Measurements from ENCODE around the gene THG1L. TPM values are rescaled to one million over a fixed set of nuclear protein-coding genes. Genes with fewer than 3 reads are reported as not detected.
"Not testable (repeated sequence)": the region's sequence is repeated elsewhere in the genome, so short reads cannot be mapped to it uniquely, and the experiment has no call there.

The THG1L gene
- total RNA-seq (10 to 100 TPM; 31.0 to 34.6 TPM), polyA plus RNA-seq (4.6 TPM)

DNA sequence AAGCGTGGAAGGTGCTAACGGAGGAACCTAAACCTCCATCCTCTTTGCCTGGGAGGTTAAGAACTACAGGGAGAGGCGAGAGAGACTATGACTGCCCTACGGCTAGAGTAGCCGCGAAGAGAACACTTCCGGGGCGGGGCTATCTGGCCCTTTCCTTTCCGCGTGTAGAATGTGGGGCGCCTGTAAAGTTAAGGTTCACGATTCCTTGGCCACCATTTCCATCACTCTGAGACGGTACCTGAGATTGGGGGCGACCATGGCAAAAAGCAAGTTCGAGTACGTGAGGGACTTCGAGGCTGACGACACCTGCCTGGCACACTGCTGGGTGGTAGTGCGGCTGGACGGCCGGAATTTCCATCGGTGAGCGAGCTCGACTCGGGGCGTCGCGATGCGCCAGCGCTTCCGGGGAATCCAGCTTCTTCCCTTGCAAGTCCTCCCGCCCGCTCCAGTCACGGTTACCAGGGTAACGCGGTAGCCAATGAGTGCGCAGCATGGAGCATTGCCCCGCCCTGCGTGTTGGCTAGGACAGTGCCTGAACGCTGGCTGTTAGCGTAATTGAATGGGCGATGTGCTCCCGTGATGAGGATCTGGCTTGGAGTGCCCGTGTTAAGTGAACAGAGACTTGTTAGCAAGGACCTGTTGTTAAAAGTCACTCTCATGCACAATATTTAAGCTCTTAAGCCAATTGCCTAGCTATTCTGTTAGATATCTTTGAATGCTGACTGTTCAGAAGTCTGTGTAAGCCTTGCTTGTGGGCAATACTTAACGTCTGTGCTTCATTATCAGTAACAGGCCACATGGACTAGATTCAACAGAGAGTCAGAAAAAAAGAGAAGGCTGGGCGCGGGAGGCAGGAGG is at the start of gene THG1L:
TSS of gene THG1L (plus strand) at position 149 of the 858 bp plus-strand sequence. CDS start at position 170, 21 bp downstream.
- H3K9me3 Mint-ChIP-seq, result no peaks in the 10 kb centered on the region
- Histone ChIP-seq H3K4me3 (ENCODE audit: low read length) (peak within 1 kb of the TSS; percentile 100), H3K4me1 (ENCODE audit: insufficient read depth, low read length) (peaks cover 8% of the 10 kb centered on the region), H3K27ac (ENCODE audit: low read depth, low read length) (peak within 1 kb of the TSS; percentile 88), H3K9me3 (ENCODE audit: low read length) (no peaks in the 10 kb centered on the region), H3K36me3 (ENCODE audit: insufficient read depth, low read length) (no peaks in the 10 kb centered on the region), H3K27me3 (ENCODE audit: insufficient read depth, low read length, poor library complexity, severe bottlenecking) (no peaks in the 10 kb centered on the region)
- H3K36me3 Mint-ChIP-seq, result peaks cover 0 to 28% (median 6%) of the 10 kb centered on the region in 3 donors
- peaks cover 0 to 1% of the 10 kb centered on the region in 2 donors for H3K27me3 Mint-ChIP-seq
- CTCF ChIA-PET, result interaction anchor here (1.3 to 5.3 kb wide), 6 partner anchors 11 to 589 kb away, joined by 3 to 51 read pairs (median 4); partner anchors contain the start of genes LSM11 and MED7
- peak within 1 kb of the TSS; percentile 90 to 98 (median 94) for H3K4me3 Mint-ChIP-seq
- DNase-seq, result peak; percentile 93 to 99 (median 97)
- peak within 1 kb of the TSS; percentile 85 to 97 (median 96) for H3K27ac Mint-ChIP-seq
- H3K4me1 Mint-ChIP-seq, result peaks cover 17 to 28% (median 21%) of the 10 kb centered on the region in 3 donors
- POLR2A ChIA-PET, result interaction anchor here (0.6 to 1.0 kb wide), 3 partner anchors 12 to 127 kb away, joined by 3 to 5 read pairs (median 3); no protein-coding TSS in a partner anchor

DNA sequence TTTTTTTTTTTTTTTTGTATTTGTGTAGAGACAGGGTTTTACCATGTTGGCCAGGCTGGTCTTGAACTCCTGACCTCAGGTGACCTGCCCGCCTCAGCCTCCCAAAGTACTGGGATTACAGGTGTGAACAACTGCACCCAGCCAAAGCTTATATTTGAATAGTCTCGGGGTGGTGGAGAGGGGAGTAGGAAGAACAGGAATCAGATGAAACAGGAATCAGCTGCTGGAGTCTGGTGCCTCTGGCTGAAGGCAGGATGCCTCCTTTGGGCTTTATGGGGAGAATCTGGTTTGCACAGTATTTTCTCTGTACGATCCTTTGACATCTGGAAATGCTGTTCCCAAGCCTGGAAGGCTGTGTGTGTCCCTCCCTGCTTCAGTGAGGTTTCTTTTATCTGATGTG is 49.0 kb upstream of the THG1L start:
- Mint-ChIP-seq H3K27ac (no peak overlapping the region), H3K36me3 (no peaks in the 10 kb centered on the region), H3K27me3 (peaks cover 0 to 4% of the 10 kb centered on the region in 2 donors)

DNA sequence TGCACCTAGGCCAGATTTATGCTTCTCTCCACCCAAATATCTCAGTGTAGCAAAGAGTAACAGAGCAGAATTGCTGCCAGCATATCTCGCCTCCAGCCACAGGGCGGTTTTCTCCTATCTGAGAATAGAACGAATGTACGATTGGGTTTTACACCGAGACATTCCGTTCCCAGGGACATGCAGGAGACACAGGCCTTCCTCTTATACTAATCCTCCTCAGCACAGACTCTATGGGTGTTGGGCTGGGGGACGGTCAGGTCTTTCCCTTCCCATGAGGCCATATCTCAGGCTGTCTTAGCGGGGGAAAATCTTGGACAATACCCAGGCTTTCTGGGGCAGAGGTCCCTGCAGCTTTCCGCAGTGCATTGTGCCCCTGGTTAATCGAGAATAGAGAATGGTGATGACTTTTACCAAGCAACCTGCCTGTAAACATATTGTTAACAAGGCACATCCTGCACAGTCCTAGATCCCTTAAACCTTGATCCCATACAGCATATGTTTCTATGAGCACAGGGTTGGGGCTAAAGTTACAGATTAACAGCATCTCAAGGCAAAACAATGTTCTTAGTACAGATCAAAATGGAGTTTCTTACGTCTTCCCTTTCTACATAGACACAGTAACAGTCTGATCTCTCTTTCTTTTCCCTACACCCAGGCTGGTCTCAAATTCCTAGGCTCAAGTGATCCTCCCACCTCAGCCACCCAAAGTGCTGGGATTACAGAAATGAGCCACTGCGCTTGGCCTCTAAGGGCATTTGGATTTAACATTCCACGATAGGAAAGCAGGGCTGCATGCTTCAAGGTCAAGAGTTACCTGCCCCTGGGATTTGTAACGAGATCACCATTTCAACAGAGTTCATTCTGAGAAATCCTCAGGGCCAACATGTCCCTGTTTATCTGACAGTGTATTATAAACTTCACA is 44.7 kb upstream of the THG1L start:
- H3K4me3 Mint-ChIP-seq; H3K27ac Mint-ChIP-seq; DNase-seq; CTCF ChIA-PET; H3K36me3 ChIP-seq (ENCODE audit: insufficient read depth, low read length); H3K4me1 Mint-ChIP-seq; H3K36me3 Mint-ChIP-seq; POLR2A ChIA-PET; H3K27ac ChIP-seq (ENCODE audit: low read depth, low read length); H3K27me3 ChIP-seq (ENCODE audit: insufficient read depth, low read length, poor library complexity, severe bottlenecking); H3K9me3 ChIP-seq (ENCODE audit: low read length); H3K4me1 ChIP-seq (ENCODE audit: insufficient read depth, low read length); H3K4me3 ChIP-seq (ENCODE audit: low read length); H3K27me3 Mint-ChIP-seq; H3K9me3 Mint-ChIP-seq: not testable (repeated sequence)

More for the DNA sequence above, 49.0 kb upstream of the THG1L start:
- no peak for DNase-seq
- no peaks in the 10 kb centered on the region for H3K4me1 Mint-ChIP-seq
- no peaks in the 10 kb centered on the region for H3K4me1 ChIP-seq (ENCODE audit: insufficient read depth, low read length)
- no peak overlapping the region for H3K4me3 ChIP-seq (ENCODE audit: low read length)
- no peaks in the 10 kb centered on the region for H3K36me3 ChIP-seq (ENCODE audit: insufficient read depth, low read length)
- H3K27me3 ChIP-seq (ENCODE audit: insufficient read depth, low read length, poor library complexity, severe bottlenecking), result no peaks in the 10 kb centered on the region
- CTCF ChIA-PET, result interaction anchor here (0.6 to 0.7 kb wide), 2 partner anchors 198 to 242 kb away, joined by 3 to 4 read pairs; no protein-coding TSS in a partner anchor
- no peak overlapping the region for H3K4me3 Mint-ChIP-seq
- no peaks in the 10 kb centered on the region for H3K9me3 ChIP-seq (ENCODE audit: low read length)
- POLR2A ChIA-PET, result interaction anchor here (0.6 kb wide), 1 partner anchor 210 kb away, joined by 3 read pairs; no protein-coding TSS in a partner anchor
- H3K27ac ChIP-seq (ENCODE audit: low read depth, low read length), result no peak overlapping the region
- H3K9me3 Mint-ChIP-seq, result no peaks in the 10 kb centered on the region

DNA sequence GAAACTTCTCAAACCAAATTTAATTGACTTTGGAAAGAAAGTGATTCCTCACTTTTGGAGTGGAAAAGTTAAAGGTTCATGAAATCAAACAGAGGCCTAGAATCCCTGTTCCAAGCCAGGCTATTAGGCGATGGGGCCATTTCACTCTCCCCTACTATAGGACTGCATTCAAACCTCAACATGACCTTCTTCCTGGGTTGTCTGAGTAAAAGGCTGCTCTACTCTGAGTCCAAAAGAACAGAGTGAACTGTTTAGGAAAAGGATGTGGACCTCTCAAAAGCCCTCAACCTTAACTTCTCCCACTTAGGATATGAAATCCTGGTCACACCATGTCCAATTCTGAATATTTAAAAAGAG is 44.0 kb upstream of the THG1L start:
- no peaks in the 10 kb centered on the region for H3K36me3 ChIP-seq (ENCODE audit: insufficient read depth, low read length)
- peaks cover 2 to 5% of the 10 kb centered on the region in 2 donors for H3K27me3 Mint-ChIP-seq
- no peaks in the 10 kb centered on the region for H3K4me1 Mint-ChIP-seq
- H3K4me1 ChIP-seq (ENCODE audit: insufficient read depth, low read length), result no peaks in the 10 kb centered on the region
- no peaks in the 10 kb centered on the region for H3K9me3 Mint-ChIP-seq
- CTCF ChIA-PET, result no interaction called here
- POLR2A ChIA-PET, result no interaction called here
- no peak overlapping the region for H3K27ac ChIP-seq (ENCODE audit: low read depth, low read length)
- no peak overlapping the region for H3K4me3 Mint-ChIP-seq
- no peaks in the 10 kb centered on the region for H3K9me3 ChIP-seq (ENCODE audit: low read length)
- no peaks in the 10 kb centered on the region for H3K36me3 Mint-ChIP-seq
- no peaks in the 10 kb centered on the region for H3K27me3 ChIP-seq (ENCODE audit: insufficient read depth, low read length, poor library complexity, severe bottlenecking)
- no peak overlapping the region for H3K4me3 ChIP-seq (ENCODE audit: low read length)
- no peak for DNase-seq
- H3K27ac Mint-ChIP-seq, result peak overlapping the region in 1 of 8 donors; percentile 58

DNA sequence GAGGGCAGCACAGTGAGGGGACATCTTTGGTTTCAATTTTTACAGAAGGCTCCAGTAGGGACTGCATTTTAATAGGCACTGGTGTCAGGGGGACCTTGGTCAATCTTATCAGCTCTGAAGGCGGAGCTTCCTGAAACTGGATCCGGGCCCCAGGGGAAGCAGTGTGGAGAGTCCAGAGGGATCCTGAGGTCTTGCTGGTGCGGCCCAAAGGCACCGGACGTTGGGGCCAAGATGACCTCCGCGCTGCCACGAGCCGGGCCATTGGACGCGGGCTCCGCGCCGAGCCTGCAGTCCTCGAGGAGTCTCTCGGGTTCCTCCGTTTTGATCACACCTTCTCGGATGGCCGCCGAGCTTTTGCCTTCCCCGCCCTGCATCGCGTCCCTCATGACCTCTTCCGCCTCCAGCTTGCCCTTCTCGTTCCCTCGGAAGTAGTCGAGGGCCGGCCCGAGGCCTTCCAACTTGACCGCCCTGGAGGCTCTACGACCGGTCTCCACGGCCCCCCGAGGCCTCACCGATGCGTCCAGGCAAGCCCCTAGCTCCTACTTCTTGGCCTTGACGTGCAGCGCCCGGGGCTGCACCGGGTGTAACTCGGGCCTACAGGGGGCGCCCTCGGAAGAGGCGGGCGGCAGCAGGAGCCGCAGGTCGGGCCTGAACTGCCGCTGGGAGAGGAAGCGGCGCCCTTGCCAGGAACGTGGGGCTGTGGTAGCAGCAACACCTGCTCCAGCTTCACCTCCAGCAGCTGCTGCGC is 41.1 kb upstream of the THG1L start:
- Mint-ChIP-seq H3K9me3 (no peaks in the 10 kb centered on the region), H3K36me3 (no peaks in the 10 kb centered on the region), H3K27ac (no peak overlapping the region), H3K4me3 (peak overlapping the region in 1 of 7 donors; percentile 59), H3K27me3 (peaks cover 0 to 7% of the 10 kb centered on the region in 2 donors), H3K4me1 (no peaks in the 10 kb centered on the region)
- no peaks in the 10 kb centered on the region for H3K9me3 ChIP-seq (ENCODE audit: low read length)
- no peaks in the 10 kb centered on the region for H3K36me3 ChIP-seq (ENCODE audit: insufficient read depth, low read length)
- H3K4me1 ChIP-seq (ENCODE audit: insufficient read depth, low read length), result no peaks in the 10 kb centered on the region
- H3K27ac ChIP-seq (ENCODE audit: low read depth, low read length), result no peak overlapping the region
- DNase-seq, result peak in 3 of 5 donors; percentile 7 to 49 (median 17)
- H3K27me3 ChIP-seq (ENCODE audit: insufficient read depth, low read length, poor library complexity, severe bottlenecking), result no peaks in the 10 kb centered on the region
- ChIA-PET CTCF (interaction anchor here (1.1 to 1.6 kb wide), 3 partner anchors 19 to 53 kb away, joined by 3 to 5 read pairs (median 3); partner anchors contain the start of gene LSM11), POLR2A (no interaction called here)
- no peak overlapping the region for H3K4me3 ChIP-seq (ENCODE audit: low read length)

DNA sequence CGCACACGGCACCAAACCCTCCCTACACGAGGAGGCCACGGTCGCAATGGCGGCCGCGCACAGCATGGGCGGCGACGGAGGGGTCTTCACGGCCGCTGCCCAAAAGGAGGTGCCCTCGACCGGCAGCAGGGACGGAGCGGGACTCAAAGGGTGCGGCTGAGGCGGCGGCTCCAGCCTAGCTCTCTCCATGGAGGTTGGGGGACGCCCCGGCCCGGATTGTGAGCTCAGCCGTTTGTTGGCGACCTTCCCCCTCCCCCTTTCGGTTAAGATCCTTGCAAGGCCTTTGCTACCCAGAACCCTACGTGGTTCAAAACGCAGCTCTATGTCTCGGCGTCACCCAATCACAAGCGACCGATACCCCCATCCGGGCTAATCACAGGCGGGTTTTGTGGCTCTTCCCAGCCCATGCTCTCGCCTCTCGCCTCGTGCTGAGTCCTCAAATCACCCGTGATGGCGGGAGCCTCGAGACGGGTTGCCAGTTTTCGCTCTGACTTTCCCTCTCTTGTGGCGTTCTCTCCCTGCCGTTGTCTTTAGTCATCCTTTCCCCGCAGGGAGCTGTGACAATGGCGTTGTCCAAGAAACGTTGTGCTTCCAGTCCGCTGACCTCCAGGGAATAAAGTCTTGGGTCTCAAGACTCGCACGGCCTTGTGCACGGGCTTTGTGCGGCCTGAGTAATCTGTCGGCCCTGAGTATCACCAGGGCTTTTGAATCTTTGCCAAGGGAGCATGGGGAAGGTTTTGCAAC is 40.4 kb upstream of the THG1L start:
- no peak overlapping the region for H3K4me3 ChIP-seq (ENCODE audit: low read length)
- CTCF ChIA-PET, result interaction anchor here (1.1 to 1.6 kb wide), 2 partner anchors 20 to 40 kb away, joined by 3 read pairs; no protein-coding TSS in a partner anchor
- POLR2A ChIA-PET, result no interaction called here
- Mint-ChIP-seq H3K4me1 (no peaks in the 10 kb centered on the region), H3K27ac (no peak overlapping the region), H3K9me3 (no peaks in the 10 kb centered on the region), H3K4me3 (peak overlapping the region in 1 of 7 donors; percentile 59), H3K27me3 (peaks cover 0 to 10% of the 10 kb centered on the region in 2 donors), H3K36me3 (no peaks in the 10 kb centered on the region)
- H3K27me3 ChIP-seq (ENCODE audit: insufficient read depth, low read length, poor library complexity, severe bottlenecking), result no peaks in the 10 kb centered on the region
- DNase-seq, result no peak
- no peaks in the 10 kb centered on the region for H3K9me3 ChIP-seq (ENCODE audit: low read length)
- H3K27ac ChIP-seq (ENCODE audit: low read depth, low read length), result no peak overlapping the region
- H3K36me3 ChIP-seq (ENCODE audit: insufficient read depth, low read length), result no peaks in the 10 kb centered on the region
- no peaks in the 10 kb centered on the region for H3K4me1 ChIP-seq (ENCODE audit: insufficient read depth, low read length)

DNA sequence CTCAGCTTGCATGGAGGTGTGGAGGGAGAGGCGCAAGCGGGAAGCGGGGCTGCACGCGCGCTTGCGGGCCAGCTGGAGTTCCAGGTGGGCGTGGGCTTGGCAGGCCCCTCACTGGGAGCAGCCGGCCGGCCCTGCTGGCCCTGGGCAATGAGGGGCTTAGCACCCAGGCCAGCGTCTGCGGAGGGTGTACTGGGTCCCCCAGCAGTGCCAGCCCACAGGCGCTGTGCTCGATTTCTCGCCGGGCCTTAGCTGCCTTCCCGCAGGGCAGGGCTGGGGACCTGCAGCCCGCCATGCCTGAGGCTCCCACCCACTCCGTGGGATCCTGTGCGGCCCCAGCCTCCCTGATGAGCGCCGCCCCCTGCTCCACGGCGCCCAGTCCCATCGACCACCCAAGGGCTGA is 37.4 kb upstream of the THG1L start:
- H3K27ac ChIP-seq (ENCODE audit: low read depth, low read length); H3K4me1 ChIP-seq (ENCODE audit: insufficient read depth, low read length); POLR2A ChIA-PET; H3K27ac Mint-ChIP-seq; H3K4me1 Mint-ChIP-seq; H3K27me3 ChIP-seq (ENCODE audit: insufficient read depth, low read length, poor library complexity, severe bottlenecking); H3K36me3 Mint-ChIP-seq; H3K36me3 ChIP-seq (ENCODE audit: insufficient read depth, low read length); CTCF ChIA-PET; H3K4me3 Mint-ChIP-seq; H3K9me3 Mint-ChIP-seq; DNase-seq; H3K9me3 ChIP-seq (ENCODE audit: low read length); H3K4me3 ChIP-seq (ENCODE audit: low read length): not testable (repeated sequence)
- H3K27me3 Mint-ChIP-seq, result peaks cover 4 to 13% of the 10 kb centered on the region in 2 donors
